Panc1 (cell line): ENCODE results near the gene METTL24.

Experiments
- CTCF ChIP-seq: fragments of 450-650 bp; IDR thresholded peaks from 2 replicates; pipeline ENCODE4 v1.5.1; 2017; ENCODE audit warnings: mild to moderate bottlenecking
- REST ChIP-seq, 2 experiments: IDR thresholded peaks; 2 replicates each; pipeline ENCODE4 v1.6.1; 2011 to 2012; ENCODE audit warnings: low read depth in 2 of 2, control low read depth in 1 of 2, low read length in 1 of 2, mild to moderate bottlenecking in 1 of 2, moderate library complexity in 1 of 2; ENCODE audit not compliant: insufficient read depth in 1 of 2

- TF ChIP-seq REST (IDR thresholded peaks at IDR 0.05; ENCODE audit: insufficient read depth in 1 of 2, low read depth in 2 of 2, low read length in 1 of 2) (no peak), CTCF (no peak)
Measured at GRCh38 chr6:110355022-110355421, 3.1 kb downstream of the METTL24 start.
